Vagina (tissue), 2 donors: Measurements from ENCODE around the gene LCN15. TPM values are rescaled to one million over a fixed set of nuclear protein-coding genes. Genes with fewer than 3 reads are reported as not detected.
"Not testable (repeated sequence)": the region's sequence is repeated elsewhere in the genome, so short reads cannot be mapped to it uniquely, and the experiment has no call there.

Experiments used
- DNase-seq, 2 donors: peaks; one replicate each; pipeline ENCODE4 v3.0.0-alpha.2; 2017; ENCODE audit errors: extremely low spot score in 2 of 2
- H3K27ac ChIP-seq: fragments of 200-600 bp; sonication (generic); one replicate; pipeline ENCODE4 v1.5.1; 2019
- H3K27me3 ChIP-seq: fragments of 200-600 bp; sonication (generic); one replicate; pipeline ENCODE4 v1.5.1; 2019
- H3K36me3 ChIP-seq, 2 donors: fragments of 200-600 bp; sonication (generic); one replicate each; pipeline ENCODE4 v1.5.1; 2017 to 2019
- H3K4me1 ChIP-seq: fragments of 200-600 bp; sonication (generic); one replicate; pipeline ENCODE4 v1.5.1; 2019
- H3K4me3 ChIP-seq, 2 donors: fragments of 200-600 bp; sonication (generic); 1 replicate in 1 of 2; 2 replicates in 1 of 2; pipeline ENCODE4 v1.5.1; 2016 to 2019
- H3K9me3 ChIP-seq: fragments of 200-600 bp; sonication (generic); one replicate; pipeline ENCODE4 v1.5.1; 2019
- CTCF ChIP-seq, 3 experiments: fragments of 450-650 bp in 2 of 3; fragments of 200-600 bp in 1 of 3; sonication (generic) in 1 of 3; IDR thresholded peaks; one replicate each; pipeline ENCODE4 v1.5.1; 2017 to 2019; ENCODE audit warnings: antibody characterized with exemption in 3 of 3, mild to moderate bottlenecking in 2 of 3, moderate library complexity in 2 of 3
- POLR2A ChIP-seq, 2 donors: fragments of 450-650 bp; IDR thresholded peaks; one replicate each; pipeline ENCODE4 v1.6.1; 2017; ENCODE audit warnings: antibody characterized with exemption in 2 of 2, mild to moderate bottlenecking in 2 of 2, moderate library complexity in 2 of 2
- POLR2AphosphoS5 ChIP-seq, 2 donors: sonication (generic); formaldehyde crosslinking; IDR thresholded peaks; one replicate each; pipeline ENCODE4 v1.9.0; 2017; ENCODE audit warnings: antibody characterized with exemption in 2 of 2, mild to moderate bottlenecking in 2 of 2, low read depth in 1 of 2; ENCODE audit not compliant: insufficient read depth in 1 of 2
- intact Hi-C: fragments of 100-400 bp; cut with DNase I; formaldehyde crosslinking; loops from one replicate; pipeline ENCODE4 v1.15.1; 2023
- total RNA-seq: library from RNA; depleted of rRNA; stranded (reverse); fragments of >200 nt; gene quantifications from one replicate; pipeline ENCODE4 v1.2.3, GENCODE V29; 2016

LCN15 gene
- total RNA-seq, 1 donor from 2014 or later, result not detected

DNA sequence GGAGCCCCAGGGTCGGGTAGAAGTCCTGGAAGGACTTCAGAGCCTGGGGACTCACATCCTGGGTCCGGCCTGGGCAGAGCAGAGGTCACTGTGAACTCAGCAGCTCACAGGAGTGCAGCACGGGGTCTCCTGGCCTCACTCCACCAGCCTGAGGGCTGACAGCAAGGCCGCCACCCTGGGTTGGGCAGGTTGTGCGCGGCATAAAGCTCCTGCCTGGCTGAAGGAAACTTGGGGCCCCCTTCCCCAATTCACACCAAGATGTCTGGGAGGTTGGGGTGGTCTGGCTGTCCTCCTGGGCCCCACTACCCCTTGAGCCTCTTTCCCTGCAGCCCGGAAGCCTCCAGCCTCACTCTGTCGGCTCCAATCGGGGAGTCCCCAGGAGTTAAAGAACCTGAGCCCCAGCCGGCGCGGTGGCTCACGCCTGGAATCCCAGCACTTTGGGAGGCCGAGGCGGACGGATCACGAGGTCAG is 2.1 kb downstream of the LCN15 start:
- no peak for DNase-seq
- H3K4me1 ChIP-seq, result peaks cover 5% of the 10 kb centered on the region
- no peaks in the 10 kb centered on the region for H3K27me3 ChIP-seq
- H3K9me3 ChIP-seq, result no peaks in the 10 kb centered on the region
- H3K27ac ChIP-seq, result no peak overlapping the region
- TF ChIP-seq POLR2AphosphoS5 (IDR thresholded peaks at IDR 0.05; ENCODE audit: insufficient read depth in 1 of 2, low read depth in 1 of 2) (no peak), CTCF (IDR thresholded peaks at IDR 0.05) (no peak), POLR2A (IDR thresholded peaks at IDR 0.05) (no peak)
- H3K36me3 ChIP-seq, result no peaks in the 10 kb centered on the region
- intact Hi-C loops, result no loop called here
- no peak overlapping the region for H3K4me3 ChIP-seq

GRCh38 chr9:136761545-136761981 is 2.8 kb downstream of the LCN15 start:
- intact Hi-C loops, result no loop called here
- Histone ChIP-seq H3K27ac (no peak overlapping the region), H3K36me3 (no peaks in the 10 kb centered on the region), H3K4me1 (peaks cover 5% of the 10 kb centered on the region), H3K27me3 (no peaks in the 10 kb centered on the region), H3K9me3 (no peaks in the 10 kb centered on the region), H3K4me3 (no peak overlapping the region)
- DNase-seq, result no peak
- TF ChIP-seq CTCF (IDR thresholded peaks at IDR 0.05) (no peak), POLR2A (IDR thresholded peaks at IDR 0.05) (no peak), POLR2AphosphoS5 (IDR thresholded peaks at IDR 0.05; ENCODE audit: insufficient read depth in 1 of 2, low read depth in 1 of 2) (no peak)

DNA sequence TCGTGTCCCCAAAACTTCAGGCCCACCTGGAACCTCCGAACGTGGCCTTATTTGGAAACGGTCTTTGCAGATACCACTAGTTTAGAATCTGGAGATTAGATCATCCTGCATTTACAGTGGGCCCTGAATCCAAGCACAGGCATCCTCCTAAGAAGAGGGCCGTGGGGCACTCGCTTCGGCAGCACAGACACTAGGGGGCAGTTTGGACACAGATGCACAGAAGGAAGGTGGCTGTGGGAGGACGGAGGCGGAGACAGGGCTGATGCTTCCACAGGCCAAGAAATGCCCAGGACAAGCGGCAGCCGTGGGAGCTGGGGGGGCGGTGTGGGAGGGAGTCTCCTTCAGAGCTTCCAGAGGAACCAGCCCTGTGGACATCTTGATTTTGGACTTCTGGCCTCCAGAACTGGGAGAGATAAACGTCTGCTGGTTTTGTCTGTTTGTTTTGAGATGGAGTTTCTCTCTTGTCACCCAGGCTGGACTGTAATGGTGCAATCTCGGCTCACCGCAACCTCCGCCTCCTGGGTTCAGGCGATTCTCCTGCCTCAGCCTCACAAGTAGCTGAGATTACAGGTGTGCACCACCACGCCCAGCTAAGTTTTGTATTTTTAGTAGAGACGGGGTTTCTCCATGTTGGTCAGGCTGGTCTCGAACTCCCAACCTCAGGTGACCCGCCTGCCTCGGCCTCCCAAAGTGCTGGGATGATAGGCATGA is 3.3 kb downstream of the LCN15 start:
- intact Hi-C loops, H3K36me3 ChIP-seq, H3K27me3 ChIP-seq, DNase-seq, H3K9me3 ChIP-seq, H3K4me3 ChIP-seq, H3K4me1 ChIP-seq, H3K27ac ChIP-seq: not testable (repeated sequence)

DNA sequence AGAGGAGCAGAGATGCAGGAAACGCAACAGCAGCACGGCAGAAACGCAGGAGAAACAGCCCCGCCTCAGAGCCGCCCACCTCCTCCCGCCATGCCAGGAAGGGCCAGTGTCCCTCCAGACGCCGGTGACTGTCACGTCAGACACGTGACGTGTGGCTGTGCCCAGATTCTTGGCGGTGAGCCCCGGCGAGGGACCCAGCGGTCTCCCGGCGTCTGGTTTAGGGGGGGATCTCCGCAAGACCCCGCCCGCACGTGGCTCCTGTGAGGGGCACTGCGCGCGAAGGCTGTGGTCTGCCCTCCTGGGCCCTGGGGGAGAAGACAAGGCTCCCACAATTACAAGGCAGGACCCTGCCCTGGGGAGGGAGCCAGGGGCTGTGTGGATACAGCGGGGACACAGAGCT is 3.9 kb downstream of the LCN15 start:
- no peak for TF ChIP-seq CTCF (IDR thresholded peaks at IDR 0.05)
- TF ChIP-seq POLR2A (IDR thresholded peaks at IDR 0.05), result no peak
- TF ChIP-seq POLR2AphosphoS5 (IDR thresholded peaks at IDR 0.05; ENCODE audit: insufficient read depth in 1 of 2, low read depth in 1 of 2), result no peak
- Histone ChIP-seq H3K4me1 (peaks cover 5% of the 10 kb centered on the region), H3K9me3 (peaks cover 6% of the 10 kb centered on the region), H3K27me3 (no peaks in the 10 kb centered on the region), H3K27ac (no peak overlapping the region), H3K4me3 (no peak overlapping the region), H3K36me3 (no peaks in the 10 kb centered on the region)
- no peak for DNase-seq
- intact Hi-C loops, result no loop called here

DNA sequence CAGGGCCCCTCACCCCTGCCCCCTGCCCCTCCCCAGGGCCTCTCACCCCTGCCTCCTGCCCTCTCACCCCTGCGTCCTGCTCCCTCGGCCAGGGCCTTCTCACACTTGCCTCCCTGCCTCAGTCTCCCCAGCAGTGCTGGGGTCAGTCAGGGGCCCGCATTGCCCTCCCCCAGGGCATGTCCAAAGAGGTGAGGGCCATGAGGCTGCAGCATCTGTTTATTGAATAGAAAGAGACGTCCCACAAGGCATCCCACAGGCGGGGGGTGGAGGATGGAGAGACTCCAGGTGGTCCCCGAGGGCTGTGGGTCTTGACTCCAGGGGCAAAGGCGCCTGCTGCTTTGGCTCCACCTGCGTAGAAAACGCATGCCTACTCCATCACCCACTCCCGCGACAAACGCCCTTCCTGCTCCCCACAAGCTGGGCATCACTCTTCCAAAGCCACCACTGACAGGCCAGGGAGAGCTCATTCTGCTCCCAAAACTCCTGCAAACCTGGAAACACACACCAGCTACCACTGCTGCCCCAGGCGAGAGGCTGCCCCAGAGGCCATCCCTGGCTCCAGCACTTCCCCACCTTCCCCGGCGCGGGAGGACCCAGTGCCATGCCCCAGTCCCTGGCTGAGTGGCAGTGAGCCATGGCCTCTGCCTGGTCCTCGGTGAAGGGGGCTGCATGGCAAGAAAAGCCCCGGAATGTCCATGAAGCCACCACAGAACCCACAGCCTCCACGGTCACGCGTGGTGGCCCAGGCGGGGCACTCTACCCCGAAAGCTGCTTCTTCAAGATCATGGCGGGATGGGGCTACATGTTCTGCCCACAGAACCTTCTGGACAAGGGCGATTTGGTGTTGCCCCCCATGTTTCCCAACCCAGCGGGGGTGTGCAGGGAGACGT is 4.6 kb downstream of the LCN15 start:
- Histone ChIP-seq H3K9me3 (peaks cover 6% of the 10 kb centered on the region), H3K4me1 (peaks cover 5% of the 10 kb centered on the region), H3K36me3 (no peaks in the 10 kb centered on the region), H3K27ac (no peak overlapping the region), H3K4me3 (no peak overlapping the region), H3K27me3 (no peaks in the 10 kb centered on the region)
- DNase-seq, result no peak
- intact Hi-C loops, result no loop called here
- TF ChIP-seq POLR2AphosphoS5 (IDR thresholded peaks at IDR 0.05; ENCODE audit: insufficient read depth in 1 of 2, low read depth in 1 of 2), result no peak
- no peak for TF ChIP-seq CTCF (IDR thresholded peaks at IDR 0.05)
- no peak for TF ChIP-seq POLR2A (IDR thresholded peaks at IDR 0.05)
